Glomerular endothelial cell (primary cell): ENCODE measurements around the gene SPATA6L. TPM values are rescaled to one million over a fixed set of nuclear protein-coding genes. Genes with fewer than 3 reads are reported as not detected.

Experiments
- DNase-seq: peaks from one replicate; pipeline ENCODE4 v3.0.0-alpha.2; 2011; ENCODE audit warnings: low read depth, low spot score; ENCODE audit errors: extremely low read depth
- total RNA-seq: library from RNA; depleted of rRNA; stranded (reverse); fragments of >200 nt; gene quantifications from 2 replicates; pipeline ENCODE4 v1.2.3, GENCODE V29; 2015

Gene SPATA6L
- total RNA-seq, 1 donor from 2014 or later: 4.0 TPM

DNA sequence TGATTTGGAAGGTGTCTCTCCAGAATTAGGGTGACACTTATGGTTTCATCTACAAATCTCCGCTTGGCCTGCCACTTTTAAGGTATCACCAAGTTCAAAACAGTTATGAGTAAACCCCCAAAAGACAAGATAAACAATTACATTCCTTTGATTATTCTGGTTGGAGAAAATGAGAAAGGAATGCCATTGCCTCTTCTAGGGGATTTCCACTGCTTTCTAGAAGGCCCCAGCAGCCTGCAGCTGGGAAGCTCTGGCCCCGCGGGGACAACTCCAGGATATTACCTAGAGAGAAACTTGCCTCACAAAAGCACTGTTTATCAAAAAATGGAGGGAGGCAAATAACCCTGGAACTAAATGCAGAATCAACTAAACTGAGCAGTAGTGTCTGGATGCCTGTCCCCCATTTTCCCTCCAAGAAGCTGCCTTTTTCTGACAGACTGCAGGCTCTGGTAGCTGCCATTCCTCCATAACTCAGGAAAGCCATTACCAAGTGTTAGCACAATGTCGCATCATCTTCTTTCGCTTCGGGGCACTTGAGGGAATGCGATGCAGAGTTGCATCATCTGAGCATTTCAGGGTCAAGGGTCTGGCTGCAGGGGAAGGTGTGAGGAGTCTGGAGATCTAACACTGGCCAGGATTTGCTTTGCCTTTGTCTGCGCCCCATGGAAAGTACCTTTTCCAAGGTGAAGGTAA is 75.7 kb downstream of the SPATA6L start:
- no peak for DNase-seq

DNA sequence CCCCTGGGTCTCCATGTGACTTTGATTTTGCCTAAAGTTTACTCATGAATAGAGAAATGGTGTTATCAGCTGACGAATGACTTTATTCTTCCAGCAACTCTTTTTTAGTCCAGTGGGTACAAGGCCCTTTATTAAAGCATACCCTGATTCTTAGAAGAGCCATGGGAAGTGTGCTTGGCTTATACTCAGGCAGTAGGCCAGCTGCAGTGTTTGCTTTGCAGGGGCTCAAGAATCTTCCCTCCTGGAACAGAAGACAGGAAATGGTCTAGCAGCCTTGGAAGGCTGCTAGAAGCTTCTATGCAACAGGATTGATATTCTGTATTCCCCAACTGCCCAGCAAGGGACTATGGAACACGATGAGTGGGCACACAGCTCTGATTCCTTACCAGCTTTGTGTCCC is 77.6 kb downstream of the SPATA6L start:
- no peak for DNase-seq

GRCh38 chr9:4585135-4585534 is 81.1 kb downstream of the SPATA6L start:
- no peak for DNase-seq

DNA sequence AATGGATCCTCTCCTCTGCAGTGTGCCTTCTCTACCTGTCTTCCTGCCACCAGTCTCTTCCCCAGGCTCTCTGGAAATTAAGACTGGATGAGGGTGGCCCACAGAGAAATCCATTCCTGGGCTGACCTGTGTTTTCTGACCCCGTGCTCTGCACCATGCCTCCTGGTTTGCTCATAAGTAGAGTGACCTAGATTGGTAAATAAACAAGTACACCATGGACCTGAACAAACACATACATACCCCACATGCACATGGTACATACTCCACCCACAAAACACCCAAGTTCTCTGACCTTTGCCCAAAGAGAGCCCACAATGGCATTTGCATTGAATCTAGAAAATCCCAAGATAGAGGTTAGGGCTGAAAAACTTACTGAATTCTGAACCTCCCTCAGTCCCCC is 81.6 kb downstream of the SPATA6L start:
- DNase-seq: no peak

- no peak for DNase-seq
Measured at GRCh38 chr9:4583001-4583400, 83.3 kb downstream of the SPATA6L start.

DNA sequence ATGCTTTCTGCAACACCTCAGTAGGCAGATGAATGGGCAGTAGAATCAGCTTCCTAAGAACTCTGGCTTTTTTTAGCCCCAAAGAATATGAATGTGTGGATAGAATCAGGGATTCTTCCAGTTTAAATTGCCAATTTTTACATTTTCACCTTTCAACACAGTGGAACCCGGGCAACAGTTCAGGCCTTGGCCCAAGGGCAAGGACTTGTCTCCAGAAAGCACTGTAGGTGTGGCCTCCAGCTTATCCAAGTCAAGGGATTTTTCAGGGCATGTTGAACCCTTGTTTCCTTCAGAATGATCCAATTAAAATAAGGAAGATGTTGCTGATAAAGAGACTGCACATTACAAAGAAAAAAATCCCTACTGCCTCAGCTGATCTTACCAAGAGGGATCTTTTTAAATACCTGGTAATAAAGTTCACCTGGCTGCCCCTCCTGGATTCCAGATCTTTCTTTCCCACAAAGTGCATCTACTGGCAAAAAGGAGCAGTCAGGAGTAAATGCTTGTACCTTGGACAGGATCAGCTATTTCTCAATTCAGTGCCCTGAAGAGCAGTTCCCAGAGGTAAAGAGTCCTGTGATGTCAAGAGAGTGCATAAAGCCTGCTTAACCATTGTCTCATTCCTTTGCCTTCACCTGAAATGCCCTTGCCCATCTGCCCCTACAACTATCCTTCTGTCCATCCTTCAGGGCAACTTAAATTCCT is 84.3 kb downstream of the SPATA6L start:
- no peak for DNase-seq

DNA sequence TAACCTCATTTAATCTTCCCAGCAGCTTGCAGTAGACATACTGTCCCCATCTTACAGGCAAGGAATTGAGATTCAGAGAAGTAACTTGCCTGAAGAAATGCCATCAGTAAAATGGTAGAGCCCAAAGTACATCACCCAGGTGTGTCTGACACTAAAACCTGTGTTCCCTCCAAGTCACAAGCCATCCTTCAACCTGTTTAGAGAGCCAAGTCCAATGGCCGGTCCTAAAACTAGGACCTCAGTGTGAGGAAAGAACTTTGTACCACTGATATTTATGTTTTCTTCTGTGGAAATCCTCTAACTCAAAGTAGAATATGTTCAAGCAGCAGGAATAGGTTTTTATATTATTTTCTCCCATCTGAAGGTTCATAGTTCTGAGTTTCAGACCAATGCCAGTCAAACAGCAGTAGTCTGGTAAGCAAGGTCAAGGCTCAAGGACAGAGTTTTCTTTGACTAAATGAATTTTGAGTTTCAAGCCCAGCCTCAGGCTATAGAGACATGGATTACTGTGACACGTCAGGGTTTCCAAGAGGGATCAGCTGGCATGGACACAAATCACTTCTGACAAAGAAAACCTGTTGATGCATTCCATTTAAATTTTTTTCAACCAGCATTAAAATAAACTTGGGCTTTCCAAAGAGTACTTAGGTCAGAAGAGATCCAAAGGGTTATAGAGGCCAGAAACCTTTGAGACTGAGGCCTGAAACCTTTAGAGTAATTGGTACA is 85.1 kb downstream of the SPATA6L start:
- DNase-seq: no peak

- no peak for DNase-seq
Measured at GRCh38 chr9:4579001-4579400, 87.3 kb downstream of the SPATA6L start.

DNA sequence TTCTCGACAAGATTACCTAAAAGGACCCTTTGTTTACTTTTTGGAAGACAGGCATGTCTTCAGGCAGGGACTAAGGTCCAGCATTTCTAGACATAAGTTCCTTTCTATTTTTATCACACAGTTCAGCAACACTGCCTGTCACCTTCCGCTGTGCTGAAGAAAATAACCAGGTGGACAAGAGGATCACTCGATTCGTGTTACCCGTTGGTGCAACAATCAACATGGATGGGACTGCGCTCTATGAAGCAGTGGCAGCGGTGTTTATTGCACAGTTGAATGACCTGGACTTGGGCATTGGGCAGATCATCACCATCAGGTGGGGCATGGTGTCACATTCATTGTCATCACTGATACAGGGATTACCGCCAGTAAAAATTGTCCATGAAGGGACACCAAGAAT is 89.8 kb downstream of the SPATA6L start:
- DNase-seq: no peak

DNA sequence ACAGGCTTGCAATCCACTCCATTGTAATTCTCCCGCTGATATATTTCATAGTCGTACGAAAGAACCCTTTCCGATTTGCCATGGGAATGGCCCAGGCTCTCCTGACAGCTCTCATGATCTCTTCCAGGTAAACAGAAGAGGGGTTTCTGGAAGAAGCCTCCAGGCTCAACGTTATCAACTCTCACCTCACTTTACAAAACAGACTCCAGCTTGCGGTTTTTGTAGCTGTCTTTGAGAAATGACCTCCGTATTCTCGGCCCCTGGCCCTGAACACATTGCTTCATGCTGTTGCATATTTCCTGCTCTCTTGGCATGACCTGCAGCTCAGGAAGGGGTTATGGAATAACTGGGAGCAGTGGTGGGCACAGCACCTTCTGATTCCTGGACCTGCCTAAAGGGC is 90.3 kb downstream of the SPATA6L start:
- DNase-seq: no peak

GRCh38 chr9:4574657-4575243 is 91.5 kb downstream of the SPATA6L start:
- DNase-seq: no peak

- no peak for DNase-seq
Measured at GRCh38 chr9:4573634-4574389, 92.5 kb downstream of the SPATA6L start.

DNA sequence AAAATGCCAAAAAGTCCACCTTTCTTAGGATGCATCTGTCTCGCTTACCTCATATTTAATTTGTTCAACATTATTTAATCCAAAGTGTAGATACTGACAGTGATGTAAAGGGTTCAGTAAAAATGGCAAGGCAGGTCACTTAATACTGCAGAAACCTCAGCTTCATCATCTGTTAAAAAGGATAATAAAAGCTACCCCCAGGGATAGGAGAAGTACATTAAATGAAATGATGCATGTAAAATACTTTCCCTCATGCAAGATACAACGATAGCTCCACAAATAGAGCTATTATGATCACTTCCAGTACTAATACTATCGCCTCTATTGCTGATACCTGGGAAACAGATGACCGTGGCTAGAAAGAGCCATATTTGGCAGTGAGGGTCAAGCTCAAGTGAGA is 93.1 kb downstream of the SPATA6L start:
- no peak for DNase-seq

DNA sequence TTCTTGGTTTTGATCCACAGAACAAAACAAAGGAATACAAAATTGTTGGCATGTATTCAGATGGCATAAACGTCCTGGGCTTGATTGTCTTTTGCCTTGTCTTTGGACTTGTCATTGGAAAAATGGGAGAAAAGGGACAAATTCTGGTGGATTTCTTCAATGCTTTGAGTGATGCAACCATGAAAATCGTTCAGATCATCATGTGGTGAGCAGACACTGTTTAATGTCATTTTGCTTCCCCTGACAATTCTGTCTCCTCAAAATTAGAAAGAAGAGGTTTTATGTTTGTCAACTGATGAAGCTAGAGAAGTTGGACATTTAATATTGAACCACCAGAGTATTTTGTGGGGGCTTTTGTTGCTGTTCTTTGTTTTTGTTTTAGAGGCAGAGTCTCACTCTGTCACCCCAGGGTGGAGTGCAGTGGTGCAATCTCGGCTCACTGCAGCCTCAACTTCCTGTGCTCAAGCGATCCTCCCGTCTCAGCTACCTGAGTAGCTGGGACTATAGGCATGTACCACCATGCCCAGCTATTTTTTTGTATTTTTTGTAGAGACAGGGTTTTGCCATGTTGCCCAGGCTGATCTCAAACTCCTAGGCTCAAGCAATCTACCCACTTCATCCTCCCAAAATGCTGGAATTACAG is 94.0 kb downstream of the SPATA6L start:
- DNase-seq: no peak

DNA sequence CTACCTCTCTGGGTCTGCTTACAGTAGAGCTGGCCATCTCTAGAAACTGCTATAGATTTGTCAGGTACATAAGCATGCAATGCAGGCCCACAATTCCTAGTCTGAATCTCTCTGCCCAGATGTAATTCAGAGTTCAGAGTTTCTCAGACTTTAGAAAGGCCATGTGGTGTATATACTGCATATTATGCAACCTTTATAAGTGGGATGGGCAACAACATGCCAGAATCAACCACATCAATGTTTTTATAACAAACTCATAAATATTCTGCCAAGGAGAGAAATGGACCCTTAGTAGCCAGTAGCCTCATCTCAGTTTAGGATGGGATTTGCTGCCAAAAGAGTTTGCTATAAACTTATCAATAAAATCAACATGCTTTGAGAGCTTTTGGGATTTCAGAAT is 97.2 kb downstream of the SPATA6L start:
- DNase-seq: no peak

DNA sequence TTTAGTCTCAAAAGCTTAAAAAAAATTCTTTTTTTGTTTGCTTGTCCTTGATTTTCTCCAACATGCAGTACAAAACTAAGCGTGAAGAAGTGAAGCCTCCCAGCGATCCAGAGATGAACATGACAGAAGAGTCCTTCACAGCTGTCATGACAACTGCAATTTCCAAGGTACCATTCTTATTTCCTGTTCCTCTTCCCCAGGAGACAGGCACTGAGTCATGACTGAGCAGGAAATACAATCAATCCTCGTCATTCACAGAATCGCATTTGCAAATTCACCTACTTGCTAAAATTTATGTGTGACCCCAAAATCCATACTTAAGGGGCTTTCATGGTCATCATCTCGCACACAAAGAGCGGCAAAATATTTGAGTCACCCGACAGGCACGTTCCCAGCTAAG is 98.7 kb downstream of the SPATA6L start:
- DNase-seq: no peak

DNA sequence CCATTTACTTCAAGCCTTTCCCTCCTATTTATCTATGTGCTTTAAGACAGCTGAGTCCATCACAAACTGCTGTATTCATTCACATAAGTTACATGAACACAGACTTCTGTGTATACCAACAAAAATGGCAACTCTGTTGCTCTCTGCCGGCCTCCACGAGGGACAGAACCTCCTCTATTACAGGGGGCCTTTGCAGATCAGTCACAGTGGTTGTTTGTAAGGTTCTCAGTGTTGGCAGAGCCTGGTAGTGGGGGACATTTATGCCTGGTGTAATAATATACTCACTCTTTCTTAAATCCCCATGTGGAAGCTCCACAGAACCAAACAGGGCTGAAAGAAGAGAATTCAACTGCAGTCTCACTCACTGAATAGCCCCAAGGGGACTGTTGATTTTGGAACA is 99.5 kb downstream of the SPATA6L start:
- DNase-seq: no peak

GRCh38 chr9:4563105-4563504 is 103.2 kb downstream of the SPATA6L start:
- no peak for DNase-seq

DNA sequence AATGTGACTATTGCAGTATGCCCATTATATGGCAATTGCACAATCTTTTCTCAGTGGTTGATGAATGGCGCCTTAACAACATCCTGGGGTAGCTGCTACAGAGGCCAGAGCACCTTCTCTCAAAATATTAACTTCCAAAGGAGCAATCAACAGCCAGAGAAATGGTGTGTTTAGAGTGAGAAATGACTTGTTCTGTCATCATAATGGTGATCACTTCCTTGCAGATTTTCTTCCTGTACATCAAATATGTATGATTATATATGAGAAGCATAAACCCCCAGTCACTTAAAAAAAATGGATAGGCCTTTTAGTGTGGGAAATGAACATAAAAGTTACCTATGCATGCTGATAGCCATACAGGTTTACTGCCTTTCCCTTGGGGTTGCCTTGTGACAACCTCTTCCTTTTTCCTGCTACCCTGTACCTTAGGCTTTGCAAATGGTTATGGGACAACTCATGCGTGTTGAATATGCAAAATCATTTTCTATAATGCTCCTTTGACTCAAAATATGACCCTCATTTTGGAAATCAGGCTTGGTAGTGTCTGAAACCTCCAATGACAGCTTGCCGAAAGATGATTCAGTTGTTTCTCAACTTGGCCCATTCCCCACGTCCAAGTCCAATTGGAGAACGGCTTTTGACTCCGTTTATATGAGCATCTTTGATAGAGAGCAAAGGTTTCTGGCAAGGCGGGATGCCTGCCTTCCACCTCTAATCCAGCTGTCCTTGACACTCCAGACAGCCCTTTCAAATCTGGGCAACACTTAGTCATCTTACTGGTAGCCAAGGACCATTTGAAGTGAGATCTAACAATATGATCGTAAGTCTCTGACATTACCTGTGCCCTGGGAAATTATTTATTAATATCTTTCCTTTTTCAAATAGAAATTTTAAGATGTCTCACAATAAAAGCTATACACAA is 106.8 kb downstream of the SPATA6L start:
- no peak for DNase-seq
